Mesendoderm (in vitro differentiated cells): ENCODE results near the gene SRCIN1.
"Not testable (repeated sequence)": the region's sequence is repeated elsewhere in the genome, so short reads cannot be mapped to it uniquely, and the experiment has no call there.

ENCODE experiments used
- DNase-seq: peaks from one replicate; pipeline ENCODE4 v3.0.0; 2013
- H2AK5ac ChIP-seq: 2 replicates; pipeline ENCODE4 v1.6.1; 2013; ENCODE audit warnings: low read length, inconsistent platforms
- H2BK120ac ChIP-seq: 2 replicates; pipeline ENCODE4 v1.6.1; 2013; ENCODE audit warnings: low read depth, mild to moderate bottlenecking, low read length, moderate library complexity, mixed read lengths
- H2BK15ac ChIP-seq: replicated peaks from 2 replicates; pipeline ENCODE4 v1.6.1; 2013; ENCODE audit warnings: low read depth, mild to moderate bottlenecking, moderate library complexity
- H2BK5ac ChIP-seq: 2 replicates; pipeline ENCODE4 v1.6.1; 2013; ENCODE audit warnings: low read length, inconsistent platforms
- H3K18ac ChIP-seq: 2 replicates; pipeline ENCODE4 v1.6.1; 2013; ENCODE audit warnings: mild to moderate bottlenecking, low read length, mixed read lengths
- H3K23ac ChIP-seq: one replicate; pipeline ENCODE4 v1.6.1; 2013; ENCODE audit warnings: low read length
- H3K27ac ChIP-seq: 2 replicates; pipeline ENCODE4 v1.5.1; 2013; ENCODE audit warnings: low read depth, mild to moderate bottlenecking, inconsistent platforms, low read length, moderate library complexity
- H3K27me3 ChIP-seq: 2 replicates; pipeline ENCODE4 v1.6.1; 2013; ENCODE audit warnings: low read length, control low read depth, mild to moderate bottlenecking, inconsistent platforms; ENCODE audit not compliant: insufficient read depth, poor library complexity
- H3K36me3 ChIP-seq: 2 replicates; pipeline ENCODE4 v1.6.1; 2013; ENCODE audit warnings: low read length, inconsistent platforms; ENCODE audit not compliant: control insufficient read depth, insufficient read depth
- H3K4ac ChIP-seq: one replicate; pipeline ENCODE4 v1.6.1; 2013; ENCODE audit warnings: low read depth, mild to moderate bottlenecking, low read length, moderate library complexity
- H3K4me1 ChIP-seq: 2 replicates; pipeline ENCODE4 v1.6.1; 2013; ENCODE audit warnings: low read depth, low read length, inconsistent platforms; ENCODE audit not compliant: control insufficient read depth
- H3K4me2 ChIP-seq: 2 replicates; pipeline ENCODE4 v1.6.1; 2013; ENCODE audit warnings: low read length
- H3K4me3 ChIP-seq: 2 replicates; pipeline ENCODE4 v1.5.1; 2013; ENCODE audit warnings: mild to moderate bottlenecking, low read length
- H3K56ac ChIP-seq: one replicate; pipeline ENCODE4 v1.6.1; 2013; ENCODE audit warnings: low read length
- H3K79me1 ChIP-seq: 2 replicates; pipeline ENCODE4 v1.6.1; 2013; ENCODE audit warnings: low read length, inconsistent platforms
- H3K79me2 ChIP-seq: 2 replicates; pipeline ENCODE4 v1.6.1; 2013; ENCODE audit warnings: mild to moderate bottlenecking, low read length; ENCODE audit not compliant: control insufficient read depth, insufficient read depth
- H3K9ac ChIP-seq: 2 replicates; pipeline ENCODE4 v1.6.1; 2013; ENCODE audit warnings: low read length, inconsistent platforms
- H4K5ac ChIP-seq: one replicate; pipeline ENCODE4 v1.6.1; 2013; ENCODE audit warnings: low read length
- H4K8ac ChIP-seq: one replicate; pipeline ENCODE4 v1.6.1; 2013; ENCODE audit warnings: low read depth, mild to moderate bottlenecking, control low read depth, low read length, moderate library complexity
- WGBS: extraction: QIAGEN DNeasy Blood & Tissue Kit; methylation state at CpG from one replicate; pipeline ENCODE4 v1.1.7; 2013; ENCODE audit warnings: low lambda C conversion rate, missing lambda C conversion rate; ENCODE audit not compliant: insufficient coverage; ENCODE audit errors: extremely low coverage; 5-methylcytosine and 5-hydroxymethylcytosine counted together

Gene SRCIN1

DNA sequence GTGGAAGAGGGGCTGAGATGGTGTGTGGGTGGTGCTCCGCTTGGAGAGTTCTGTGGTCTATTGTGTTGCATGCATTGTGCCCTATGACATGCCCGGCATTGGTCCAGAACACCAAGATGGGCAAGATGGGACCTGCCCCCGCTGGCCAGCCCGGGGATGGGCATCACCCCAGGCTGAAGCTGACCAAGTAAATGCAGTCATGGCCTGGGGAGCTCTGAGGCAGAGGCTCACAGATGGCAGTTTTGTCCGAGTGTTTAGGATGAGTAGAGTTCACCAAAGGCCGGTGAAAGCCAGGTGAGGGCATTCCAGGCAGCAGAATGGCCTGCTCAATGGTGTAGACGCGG is 123.1 kb downstream of the SRCIN1 start:
- H4K5ac ChIP-seq, DNase-seq, H3K56ac ChIP-seq: not testable (repeated sequence)

DNA sequence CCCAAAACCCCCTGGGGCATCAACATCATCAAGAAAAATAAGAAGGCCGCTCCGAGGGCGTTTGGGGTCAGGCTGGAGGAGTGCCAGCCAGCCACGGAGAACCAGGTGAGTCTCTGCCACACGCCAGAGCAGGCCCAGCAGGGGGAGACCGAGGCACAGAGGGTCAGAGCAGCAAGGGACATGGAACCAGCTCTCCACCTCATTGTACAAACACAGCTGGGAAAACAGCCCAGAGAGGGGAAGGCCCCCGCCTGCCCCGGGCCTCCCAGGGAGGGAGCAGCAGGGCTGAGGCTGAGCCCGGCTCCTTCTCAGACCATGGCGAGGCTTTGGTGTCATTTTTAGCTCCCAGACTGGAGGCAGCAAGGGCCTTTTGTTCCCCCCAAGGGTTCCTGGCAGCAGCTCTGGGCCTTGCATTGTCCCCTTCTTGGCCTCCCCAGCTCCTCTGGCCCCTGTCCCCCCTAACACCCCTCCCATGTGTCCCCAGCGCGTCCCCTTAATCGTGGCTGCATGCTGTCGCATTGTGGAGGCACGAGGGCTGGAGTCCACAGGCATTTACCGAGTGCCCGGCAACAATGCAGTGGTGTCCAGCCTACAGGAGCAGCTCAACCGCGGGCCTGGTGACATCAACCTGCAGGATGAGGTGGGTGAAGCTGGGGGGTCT is 123.6 kb downstream of the SRCIN1 start:
- not testable (repeated sequence) for H3K4ac ChIP-seq, H2BK120ac ChIP-seq, H3K27ac ChIP-seq, H3K56ac ChIP-seq, H3K18ac ChIP-seq, H3K23ac ChIP-seq, DNase-seq, H2BK15ac ChIP-seq, H3K36me3 ChIP-seq, H2AK5ac ChIP-seq, H3K4me1 ChIP-seq, H4K8ac ChIP-seq, H3K79me2 ChIP-seq, H3K4me2 ChIP-seq, H2BK5ac ChIP-seq, H3K27me3 ChIP-seq, H3K4me3 ChIP-seq, H3K9ac ChIP-seq, H3K79me1 ChIP-seq, H4K5ac ChIP-seq
- WGBS: no CpG with 5 or more reads among the region's 19 CpGs

More for the DNA sequence above, 123.1 kb downstream of the SRCIN1 start:
- H4K8ac ChIP-seq, H3K9ac ChIP-seq, H3K18ac ChIP-seq, H3K27me3 ChIP-seq, H2BK120ac ChIP-seq, H3K4me2 ChIP-seq, H3K4me1 ChIP-seq, H3K4me3 ChIP-seq, H3K23ac ChIP-seq, H3K79me1 ChIP-seq, H2BK15ac ChIP-seq, H3K79me2 ChIP-seq, H3K4ac ChIP-seq, H3K36me3 ChIP-seq, H3K27ac ChIP-seq, H2BK5ac ChIP-seq, H2AK5ac ChIP-seq: not testable (repeated sequence)
- no CpG with 5 or more reads among the region's 8 CpGs for WGBS
